ENCODE data around the gene ADCY7.

ADCY7 gene

DNA sequence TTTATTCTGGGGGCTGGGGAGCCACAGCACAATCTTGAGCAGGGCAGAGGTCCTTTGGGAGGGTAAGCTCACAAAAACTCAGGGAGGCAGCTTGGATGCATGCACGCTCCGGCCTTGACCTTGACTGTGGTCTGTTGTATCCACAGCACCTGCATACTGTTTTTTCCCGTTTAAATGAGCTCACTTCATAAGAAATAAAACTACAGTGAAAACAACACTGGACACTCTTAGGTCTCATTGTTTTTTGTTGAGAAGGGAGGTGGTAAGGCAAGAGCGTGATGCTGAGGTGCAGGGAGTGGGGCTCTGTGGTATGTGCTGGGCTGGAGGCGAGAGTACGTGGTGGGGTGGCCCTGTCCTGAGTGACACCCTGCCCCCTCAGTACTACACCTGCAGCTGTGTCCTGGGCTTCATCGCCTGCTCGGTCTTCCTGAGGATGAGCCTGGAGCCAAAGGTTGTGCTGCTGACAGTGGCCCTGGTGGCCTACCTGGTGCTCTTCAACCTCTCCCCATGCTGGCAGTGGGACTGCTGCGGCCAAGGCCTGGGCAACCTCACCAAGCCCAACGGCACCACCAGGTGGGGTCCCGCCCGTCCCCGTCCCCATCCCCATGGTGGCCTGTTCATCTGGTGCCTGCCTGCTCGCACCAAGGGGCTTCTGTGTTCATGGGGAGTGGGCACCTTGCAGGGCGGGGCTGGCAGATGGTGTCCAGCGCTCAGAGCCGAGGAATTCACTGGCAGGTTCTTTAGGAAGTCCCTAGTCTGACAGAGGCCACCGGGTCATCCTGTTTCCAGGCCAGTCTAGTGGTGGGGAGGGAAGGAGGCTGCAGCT lies 44.2 kb downstream of the ADCY7 start:
- DNase-seq, result no peak

GRCh38 chr16:50311134-50311528 lies 44.8 kb downstream of the ADCY7 start:
- no peak for DNase-seq

DNA sequence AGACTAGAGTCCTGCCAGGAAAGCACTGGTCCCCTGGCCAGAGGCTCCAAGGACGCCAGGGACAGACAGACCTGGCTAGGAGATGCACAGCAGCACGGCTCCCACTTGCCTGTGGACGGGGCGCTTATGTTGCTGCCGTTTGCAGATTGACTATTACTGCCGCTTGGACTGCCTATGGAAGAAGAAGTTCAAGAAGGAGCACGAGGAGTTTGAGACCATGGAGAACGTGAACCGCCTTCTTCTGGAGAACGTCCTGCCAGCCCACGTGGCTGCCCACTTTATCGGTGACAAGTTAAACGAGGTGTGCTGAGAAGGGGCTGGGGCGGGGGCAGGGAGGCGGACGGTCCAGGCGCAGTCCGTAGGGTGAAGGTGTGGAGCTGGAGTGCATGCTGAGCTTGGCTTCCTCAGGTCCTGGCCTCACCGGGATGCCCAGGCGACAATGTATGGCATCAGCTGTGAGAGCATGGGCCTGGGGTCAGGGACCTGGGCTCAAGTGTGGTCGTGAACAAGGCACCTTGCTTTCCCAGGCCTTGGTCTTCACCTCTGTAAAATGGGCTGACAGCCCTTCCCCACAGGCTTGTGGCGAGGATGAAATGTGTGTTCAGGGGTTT lies 45.6 kb downstream of the ADCY7 start:
- no peak for DNase-seq

- DNase-seq, result peak in 19 of 56 donors; percentile 7 to 58 (median 33)
Measured at GRCh38 chr16:50313596-50314478, 47.5 kb downstream of the ADCY7 start.

DNA sequence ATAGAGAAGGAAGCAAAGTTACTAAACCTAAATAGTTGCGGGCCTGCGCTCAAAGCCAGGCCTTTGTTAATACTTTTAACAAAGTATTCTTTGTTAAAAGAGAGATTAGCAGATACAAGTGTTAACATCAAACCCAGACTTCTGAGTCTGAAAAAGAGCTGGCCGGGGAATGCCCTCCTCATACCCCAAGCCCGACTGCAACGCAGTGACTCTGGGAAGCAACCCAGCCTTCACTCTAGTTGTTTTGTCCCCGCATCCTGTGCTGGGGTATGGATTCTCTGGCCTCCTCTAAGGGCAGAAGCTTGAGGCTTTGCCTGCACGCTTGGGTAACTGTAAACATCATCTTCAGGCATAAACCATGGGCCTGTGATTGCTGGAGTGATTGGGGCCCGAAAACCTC lies 48.3 kb downstream of the ADCY7 start:
- no peak for DNase-seq

- DNase-seq, result no peak
Measured at GRCh38 chr16:50315346-50315997, 49.1 kb downstream of the ADCY7 start.

DNA sequence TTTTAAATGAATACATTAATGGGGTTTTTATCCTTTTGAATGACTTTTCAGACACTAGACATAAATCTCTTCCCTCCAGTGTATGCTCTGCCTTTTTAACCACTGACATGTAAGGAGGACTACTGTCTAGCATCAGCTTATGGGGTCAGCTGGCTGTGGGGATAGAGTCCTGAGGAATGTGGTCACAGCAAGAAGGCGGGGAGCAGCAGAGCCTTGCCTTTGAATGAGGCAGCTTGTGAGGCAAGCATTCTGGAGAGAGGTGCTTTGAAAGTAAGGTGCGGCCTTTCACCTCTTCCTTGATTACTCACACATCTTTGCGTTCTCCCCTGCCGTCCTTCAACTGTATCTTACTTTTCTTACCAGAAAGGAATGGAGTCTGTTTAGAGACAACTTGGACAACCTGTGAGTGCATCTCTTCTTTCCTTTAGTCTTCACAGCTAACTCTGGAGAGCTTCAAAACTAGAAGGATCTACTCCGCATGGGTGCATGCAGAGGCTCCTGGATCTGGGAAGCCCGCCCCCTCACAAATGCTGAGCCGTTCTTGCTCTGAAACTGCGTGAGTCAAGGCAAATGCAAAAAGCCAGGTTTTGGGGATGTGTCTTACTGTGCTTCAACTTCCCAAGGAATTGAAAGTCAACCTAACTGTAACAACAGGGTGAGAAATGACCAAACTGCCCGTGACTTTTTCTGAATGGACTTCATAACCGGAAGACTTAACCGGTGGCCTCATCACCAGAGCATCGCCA lies 49.9 kb downstream of the ADCY7 start:
- no peak for DNase-seq

DNA sequence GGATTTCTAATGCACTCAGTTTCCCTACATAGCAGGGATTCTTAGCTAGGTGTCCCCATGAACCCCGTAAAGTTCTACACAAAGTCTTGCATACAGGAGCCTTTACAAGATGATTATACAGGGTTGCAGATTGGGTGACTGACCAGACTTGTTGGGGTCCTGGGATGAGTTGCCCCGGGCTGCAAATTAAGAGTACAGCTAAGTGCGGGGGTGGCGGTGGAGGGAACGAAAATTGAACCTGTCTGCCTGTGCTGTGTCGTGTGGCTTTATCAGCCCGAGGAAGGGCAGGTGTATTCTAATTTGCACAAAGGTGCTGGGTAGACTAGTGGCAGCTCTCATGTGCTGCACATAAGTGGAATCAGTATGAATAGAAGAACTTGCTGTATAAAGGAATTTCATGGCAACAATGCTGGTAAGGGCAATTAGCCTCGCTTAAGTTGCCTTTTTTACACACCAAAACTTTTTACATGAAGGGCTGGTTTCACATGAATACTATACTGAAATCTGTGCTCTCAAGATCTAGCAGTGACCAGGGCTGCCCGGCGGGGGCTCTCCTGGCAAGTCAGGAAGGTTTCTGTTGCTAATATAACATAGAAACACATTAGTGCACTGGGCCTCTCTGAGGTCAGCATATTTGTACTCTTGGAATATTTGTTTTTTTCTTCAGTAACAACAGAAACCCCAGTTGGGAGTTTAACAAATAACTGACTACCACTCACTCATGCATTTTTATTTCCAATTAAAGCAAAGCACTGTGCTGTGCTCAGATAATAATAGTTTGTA lies 50.7 kb downstream of the ADCY7 start:
- no peak for DNase-seq

- DNase-seq, result no peak
Measured at GRCh38 chr16:50318796-50319578, 52.6 kb downstream of the ADCY7 start.

DNA sequence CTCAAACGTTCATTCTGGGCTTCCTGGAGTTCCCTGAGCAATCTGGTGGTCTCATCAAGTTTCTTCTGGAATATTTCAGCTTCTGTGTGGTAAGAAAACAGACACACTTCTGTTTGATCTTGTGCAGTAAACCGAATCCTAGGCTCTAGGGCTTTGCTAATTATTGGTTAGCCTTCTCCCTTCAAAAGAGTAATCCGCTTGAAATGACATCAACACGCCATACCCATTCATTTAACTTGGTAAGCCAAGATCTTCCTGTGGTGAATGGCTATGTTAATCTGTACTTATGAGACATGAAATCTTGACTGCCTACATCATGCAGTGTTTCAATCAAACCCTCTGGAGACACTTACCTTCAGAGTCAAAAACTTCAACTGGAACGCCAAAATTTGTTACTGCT lies 54.0 kb downstream of the ADCY7 start:
- DNase-seq, result no peak

- no peak for DNase-seq
Measured at GRCh38 chr16:50322333-50322732, 56.0 kb downstream of the ADCY7 start.

GRCh38 chr16:50323335-50324011 lies 57.1 kb downstream of the ADCY7 start:
- peak in 1 of 56 donors; percentile 31 for DNase-seq

- no peak for DNase-seq
Measured at GRCh38 chr16:50324345-50324744, 58.0 kb downstream of the ADCY7 start.

DNA sequence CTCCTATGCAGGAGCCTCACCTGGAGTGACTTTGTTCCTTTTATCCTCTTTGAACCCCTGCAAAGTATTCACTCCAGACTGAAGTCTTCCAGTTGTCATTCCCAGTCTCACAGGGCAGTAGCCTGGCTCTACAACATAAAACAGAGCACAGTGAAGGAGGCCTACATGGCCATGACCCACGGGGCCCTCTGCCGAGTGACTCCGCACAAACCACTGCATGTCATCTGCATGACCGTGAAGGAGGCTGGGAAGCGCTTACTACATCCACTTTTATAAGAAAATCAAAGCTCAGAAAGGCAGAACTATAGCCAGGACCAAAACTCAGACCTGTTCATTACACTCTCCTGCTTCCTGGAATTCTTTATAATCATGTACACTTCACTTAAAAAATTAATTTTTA lies 59.9 kb downstream of the ADCY7 start:
- DNase-seq, result no peak

DNA sequence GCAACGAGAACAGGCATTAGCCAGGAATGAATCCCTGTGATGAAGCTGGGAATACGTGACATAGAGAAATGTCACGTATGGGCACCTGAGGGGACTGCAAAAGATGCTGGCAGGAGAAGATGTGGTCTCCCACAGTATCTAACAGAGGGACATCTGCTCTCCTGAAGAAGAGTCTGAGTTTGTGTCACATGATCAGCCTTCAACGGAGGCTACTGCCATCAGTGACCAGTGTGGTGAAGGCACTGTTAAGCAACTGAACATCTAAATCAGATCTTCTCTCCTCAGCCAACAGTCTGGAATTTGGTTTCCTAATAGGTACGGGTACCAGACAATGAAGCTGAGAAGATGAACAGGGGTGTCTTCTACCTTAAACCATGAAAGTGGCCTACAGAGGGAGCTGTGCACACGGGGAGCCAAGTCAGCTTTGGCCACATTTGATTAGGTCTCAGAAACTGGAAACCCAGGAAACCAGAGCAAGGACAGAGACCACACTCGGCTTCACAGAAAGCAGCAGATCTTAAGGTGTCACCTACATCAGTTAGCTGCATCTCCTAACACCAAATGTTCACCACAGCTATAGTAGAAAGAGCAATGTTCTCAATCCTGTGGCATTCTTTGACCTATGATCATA lies 60.6 kb downstream of the ADCY7 start:
- no peak for DNase-seq

- DNase-seq, result no peak
Measured at GRCh38 chr16:50329446-50330189, 63.3 kb downstream of the ADCY7 start.

DNA sequence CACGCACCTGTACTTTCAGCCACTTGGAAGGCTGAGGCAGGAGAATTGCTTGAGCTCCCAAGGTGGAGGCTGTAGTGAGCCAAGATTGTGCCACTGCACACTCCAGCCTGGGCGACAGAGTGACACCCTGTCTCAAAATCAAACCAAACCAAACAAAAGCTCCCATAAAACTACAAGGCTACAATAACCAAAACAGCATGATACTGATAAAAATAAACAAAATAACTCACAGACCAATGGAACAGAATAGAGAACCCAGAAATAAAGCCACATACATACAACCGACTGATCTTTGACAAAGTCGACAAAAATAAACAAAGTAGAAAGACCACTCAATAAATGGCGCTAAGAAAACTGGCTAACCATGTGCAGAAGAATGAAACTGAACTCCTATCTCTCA lies 65.2 kb downstream of the ADCY7 start:
- no peak for DNase-seq
